Left ventricle myocardium inferior (tissue), 1 donor: ENCODE data around the gene IQSEC3. TPM values are rescaled to one million over a fixed set of nuclear protein-coding genes. Genes with fewer than 3 reads are reported as not detected.

Experiments
- DNase-seq: peaks from one replicate; pipeline ENCODE4 v3.0.0-alpha.2; 2020
- H3K27ac ChIP-seq: fragments of 200-600 bp; replicated peaks from 2 replicates; pipeline ENCODE4 v1.8.0; 2021
- H3K27me3 ChIP-seq: fragments of 200-600 bp; 2 replicates; pipeline ENCODE4 v1.8.0; 2021; ENCODE audit warnings: low read depth
- H3K36me3 ChIP-seq: fragments of 200-600 bp; 2 replicates; pipeline ENCODE4 v1.8.0; 2021
- H3K4me1 ChIP-seq: fragments of 200-600 bp; 2 replicates; pipeline ENCODE4 v1.8.0; 2021
- H3K4me3 ChIP-seq: fragments of 200-600 bp; 2 replicates; pipeline ENCODE4 v1.8.0; 2021; ENCODE audit warnings: mild to moderate bottlenecking, moderate library complexity
- H3K9me3 ChIP-seq: fragments of 200-600 bp; replicated peaks from 2 replicates; pipeline ENCODE4 v1.8.0; 2021
- intact Hi-C: fragments of 100-400 bp; cut with micrococcal nuclease; formaldehyde crosslinking; loops from one replicate; pipeline ENCODE4 v1.11.0; 2022
- total RNA-seq: library from RNA; stranded (reverse); fragmentation: NEBNext Ultra II Directional; extraction: Animal tissue kit (Norgen Biotek cat#: 25700); gene quantifications from one replicate; pipeline ENCODE4 v1.2.1, GENCODE V29; 2021
- TF ChIP-seq, protein P1 (sequence below): fragments of 200-600 bp; IDR thresholded peaks from 2 replicates; pipeline ENCODE4 v1.8.0; 2021; ENCODE audit warnings: antibody characterized with exemption, mild to moderate bottlenecking, borderline replicate concordance
- donor health status: DM: no; HTN: yes; CAD: no; lungs with severe emphysema.

The IQSEC3 gene
- total RNA-seq, 1 donor from 2014 or later = 0.69 TPM

DNA sequence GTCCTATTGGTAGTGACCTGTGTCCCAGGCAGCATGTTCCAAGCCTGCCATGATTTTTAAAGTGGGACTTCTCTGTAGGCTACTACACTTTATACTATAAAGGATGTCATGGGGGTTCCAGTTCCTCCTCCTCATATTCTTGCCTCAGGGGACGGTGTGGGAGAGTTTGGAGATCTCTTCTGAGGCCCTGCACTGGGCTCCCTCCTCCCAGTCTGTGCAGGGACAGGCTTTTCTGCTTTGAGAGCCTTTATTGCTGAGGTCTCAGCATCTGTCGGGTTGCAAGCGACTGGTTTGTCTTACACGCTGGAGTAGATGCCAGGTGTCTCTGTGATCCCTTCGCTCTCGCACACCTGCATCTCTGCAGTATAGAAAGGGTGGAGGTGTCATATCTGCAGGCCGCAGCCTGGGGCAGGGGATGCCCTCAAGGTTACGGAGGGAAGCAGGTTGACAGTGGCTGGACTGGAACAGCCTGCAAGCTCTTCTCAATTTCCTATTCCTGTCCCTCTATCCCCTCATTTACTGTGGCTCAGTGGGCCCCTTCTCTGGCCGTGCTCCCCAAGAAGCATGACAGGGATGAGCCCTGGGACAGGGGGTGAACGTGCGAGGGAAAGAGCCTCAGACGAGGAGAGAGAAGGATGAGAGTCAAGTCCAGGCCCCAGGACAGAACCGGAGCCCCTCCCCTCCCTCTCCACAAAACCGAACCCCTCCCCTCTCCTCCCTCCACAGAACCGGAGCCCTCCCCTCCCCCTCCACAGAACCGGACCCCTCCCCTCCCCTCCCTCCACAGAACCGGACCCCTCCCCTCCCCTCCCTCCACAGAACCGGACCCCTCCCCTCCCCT, 96.1 kb downstream of the IQSEC3 start:
- peaks cover 13% of the 10 kb centered on the region for H3K4me1 ChIP-seq
- no peak overlapping the region for H3K27ac ChIP-seq
- H3K9me3 ChIP-seq = no peaks in the 10 kb centered on the region
- no peak for DNase-seq
- peaks cover 3% of the 10 kb centered on the region for H3K27me3 ChIP-seq
- no peak overlapping the region for H3K4me3 ChIP-seq
- H3K36me3 ChIP-seq = no peaks in the 10 kb centered on the region
- intact Hi-C loops = no loop called here
- TF ChIP-seq, protein P1, sequence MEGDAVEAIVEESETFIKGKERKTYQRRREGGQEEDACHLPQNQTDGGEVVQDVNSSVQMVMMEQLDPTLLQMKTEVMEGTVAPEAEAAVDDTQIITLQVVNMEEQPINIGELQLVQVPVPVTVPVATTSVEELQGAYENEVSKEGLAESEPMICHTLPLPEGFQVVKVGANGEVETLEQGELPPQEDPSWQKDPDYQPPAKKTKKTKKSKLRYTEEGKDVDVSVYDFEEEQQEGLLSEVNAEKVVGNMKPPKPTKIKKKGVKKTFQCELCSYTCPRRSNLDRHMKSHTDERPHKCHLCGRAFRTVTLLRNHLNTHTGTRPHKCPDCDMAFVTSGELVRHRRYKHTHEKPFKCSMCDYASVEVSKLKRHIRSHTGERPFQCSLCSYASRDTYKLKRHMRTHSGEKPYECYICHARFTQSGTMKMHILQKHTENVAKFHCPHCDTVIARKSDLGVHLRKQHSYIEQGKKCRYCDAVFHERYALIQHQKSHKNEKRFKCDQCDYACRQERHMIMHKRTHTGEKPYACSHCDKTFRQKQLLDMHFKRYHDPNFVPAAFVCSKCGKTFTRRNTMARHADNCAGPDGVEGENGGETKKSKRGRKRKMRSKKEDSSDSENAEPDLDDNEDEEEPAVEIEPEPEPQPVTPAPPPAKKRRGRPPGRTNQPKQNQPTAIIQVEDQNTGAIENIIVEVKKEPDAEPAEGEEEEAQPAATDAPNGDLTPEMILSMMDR = no peak

DNA sequence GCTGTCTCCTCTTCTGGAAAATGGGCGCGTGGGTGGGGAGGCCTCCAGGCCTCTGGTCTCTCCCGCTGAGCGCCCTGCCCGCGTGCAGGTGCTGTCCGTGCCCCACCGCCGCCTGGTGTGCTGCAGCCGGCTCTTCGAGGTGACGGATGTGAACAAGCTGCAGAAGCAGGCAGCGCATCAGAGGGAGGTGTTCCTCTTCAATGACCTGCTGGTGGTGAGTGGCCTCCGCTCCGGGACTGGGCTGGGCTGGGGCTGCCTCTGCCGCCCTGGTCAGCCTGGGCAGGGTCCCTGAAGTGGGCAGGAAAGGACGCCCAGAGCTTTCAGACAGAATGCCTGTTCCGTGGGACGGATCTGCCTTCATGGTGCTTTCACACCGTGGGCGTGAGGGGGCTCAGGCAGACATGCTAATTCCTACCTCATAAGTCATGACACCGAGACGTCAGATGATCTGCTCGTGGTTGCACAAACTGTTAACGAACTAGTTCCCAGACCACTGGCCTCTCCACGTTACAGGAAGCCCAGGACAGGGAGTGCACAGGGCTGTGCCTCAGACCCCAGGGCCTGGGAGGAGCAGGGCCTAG, 96.9 kb downstream of the IQSEC3 start:
- intact Hi-C loops = no loop called here

DNA sequence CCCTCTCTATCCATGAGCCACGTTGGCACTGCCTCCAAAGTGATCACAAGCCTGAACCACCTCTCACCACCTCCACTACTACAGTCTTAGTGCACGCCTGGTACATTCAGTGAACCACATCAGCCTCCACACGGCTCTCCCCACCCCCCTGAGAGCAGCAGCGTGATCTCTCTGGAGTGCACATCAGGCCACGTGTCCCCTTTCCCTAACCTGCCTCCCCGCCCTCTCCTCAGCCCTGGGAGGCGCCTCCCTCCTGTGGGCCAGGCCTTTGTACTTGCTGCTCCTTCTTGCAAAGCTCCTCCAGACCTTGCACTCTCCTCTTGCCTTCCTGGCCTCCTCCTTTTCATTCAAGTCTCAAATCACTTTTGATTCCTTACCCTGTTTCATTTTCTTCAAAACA, 97.6 kb downstream of the IQSEC3 start:
- Histone ChIP-seq H3K4me3 (no peak overlapping the region), H3K27me3 (peaks cover 3% of the 10 kb centered on the region), H3K4me1 (peaks cover 27% of the 10 kb centered on the region), H3K27ac (no peak overlapping the region), H3K36me3 (no peaks in the 10 kb centered on the region), H3K9me3 (no peaks in the 10 kb centered on the region)
- intact Hi-C loops = no loop called here
- TF ChIP-seq, protein P1 = no peak
- DNase-seq = no peak

More for the DNA sequence above, 96.9 kb downstream of the IQSEC3 start:
- Histone ChIP-seq H3K27ac (no peak overlapping the region), H3K27me3 (peaks cover 3% of the 10 kb centered on the region), H3K9me3 (no peaks in the 10 kb centered on the region), H3K4me1 (peaks cover 20% of the 10 kb centered on the region), H3K4me3 (no peak overlapping the region), H3K36me3 (no peaks in the 10 kb centered on the region)
- TF ChIP-seq, protein P1 = no peak
- no peak for DNase-seq

DNA sequence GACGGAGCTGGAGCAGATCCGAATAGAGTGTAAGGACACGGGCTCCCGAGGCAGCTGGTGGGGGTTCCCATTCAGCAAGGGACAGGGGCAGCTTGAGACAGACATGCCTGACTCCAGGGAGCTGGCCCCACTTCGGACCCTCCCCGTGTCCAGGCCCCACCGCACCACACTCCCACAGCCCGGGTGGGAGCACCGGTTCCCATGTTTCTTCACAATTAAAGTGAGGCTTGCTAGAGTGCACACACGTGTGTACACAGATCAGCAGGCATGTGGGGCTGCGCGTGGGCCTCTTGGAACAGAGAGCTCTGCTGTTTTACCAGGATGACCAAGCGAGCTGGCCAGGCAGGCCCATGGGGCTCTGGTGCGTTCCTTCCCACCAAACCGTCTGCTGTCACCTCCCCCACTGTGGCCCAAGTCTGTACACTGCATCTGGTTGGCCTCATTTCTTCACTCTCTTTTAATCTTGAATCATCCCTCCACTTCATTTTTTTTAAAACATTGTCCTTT, 99.3 kb downstream of the IQSEC3 start:
- Histone ChIP-seq H3K4me1 (peaks cover 44% of the 10 kb centered on the region), H3K27ac (no peak overlapping the region), H3K27me3 (peaks cover 3% of the 10 kb centered on the region), H3K36me3 (no peaks in the 10 kb centered on the region), H3K4me3 (no peak overlapping the region), H3K9me3 (no peaks in the 10 kb centered on the region)
- intact Hi-C loops = no loop called here
- DNase-seq = no peak
- TF ChIP-seq, protein P1 = no peak

DNA sequence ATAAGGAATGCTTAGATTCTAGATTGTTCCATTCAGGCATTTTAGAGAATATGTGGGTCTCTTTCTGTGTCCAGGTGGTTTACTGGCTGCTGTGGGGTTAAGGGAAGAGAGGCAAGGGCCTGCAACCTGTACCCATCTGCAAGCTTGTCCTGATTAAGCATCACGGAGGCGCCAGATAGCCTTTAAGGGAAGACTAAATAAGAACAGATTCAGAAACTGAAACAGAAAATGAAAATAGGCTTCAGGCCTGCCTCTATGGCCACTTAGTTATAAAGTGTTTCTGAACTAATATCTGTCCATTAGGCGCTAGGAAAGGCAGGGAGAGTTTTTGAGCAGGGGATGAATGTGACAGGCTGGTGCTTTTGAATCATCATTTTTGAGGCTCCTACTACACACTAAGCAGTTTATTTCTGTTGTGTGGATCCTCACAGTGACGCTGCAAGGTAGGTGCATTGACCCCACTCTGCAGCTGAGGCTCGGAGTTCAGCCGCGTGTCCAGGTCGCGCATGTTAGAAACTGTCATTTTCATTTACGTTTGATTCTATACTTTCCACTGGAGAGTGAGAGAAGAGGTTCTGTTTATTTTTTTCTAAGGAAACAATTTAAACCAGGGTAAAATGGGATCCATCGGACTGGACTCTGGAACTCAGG, 100.0 kb downstream of the IQSEC3 start:
- Histone ChIP-seq H3K27ac (peak overlapping the region; percentile 62), H3K27me3 (peaks cover 3% of the 10 kb centered on the region), H3K4me3 (no peak overlapping the region), H3K4me1 (peaks cover 48% of the 10 kb centered on the region), H3K36me3 (no peaks in the 10 kb centered on the region), H3K9me3 (no peaks in the 10 kb centered on the region)
- no peak for DNase-seq
- TF ChIP-seq, protein P1 = no peak
- intact Hi-C loops = no loop called here
